BLaER1 (cell line): ENCODE data around the gene RASSF8.

ENCODE experiments used
- H3K27ac ChIP-seq: shearing (Covaris generic); formaldehyde crosslinking; 2 replicates; pipeline ENCODE4 v1.8.1; 2022
- H3K27me3 ChIP-seq: shearing (Covaris generic); formaldehyde crosslinking; 2 replicates; pipeline ENCODE4 v1.8.1; 2022
- H3K36me3 ChIP-seq: shearing (Covaris generic); formaldehyde crosslinking; 2 replicates; pipeline ENCODE4 v1.8.1; 2022
- H3K4me1 ChIP-seq: shearing (Covaris generic); formaldehyde crosslinking; 2 replicates; pipeline ENCODE4 v1.8.1; 2022
- H3K4me2 ChIP-seq: shearing (Covaris generic); formaldehyde crosslinking; 2 replicates; pipeline ENCODE4 v1.8.1; 2022
- H3K4me3 ChIP-seq: shearing (Covaris generic); formaldehyde crosslinking; 2 replicates; pipeline ENCODE4 v1.8.1; 2022
- H3K9ac ChIP-seq: shearing (Covaris generic); formaldehyde crosslinking; 2 replicates; pipeline ENCODE4 v1.8.1; 2022
- H3K9me3 ChIP-seq: shearing (Covaris generic); formaldehyde crosslinking; 2 replicates; pipeline ENCODE4 v1.8.1; 2022
- H4K20me1 ChIP-seq: shearing (Covaris generic); formaldehyde crosslinking; 2 replicates; pipeline ENCODE4 v1.8.1; 2022
- Cebpa-rat ChIP-seq: shearing (Covaris generic); IDR thresholded peaks from 2 replicates; pipeline ENCODE4 v1.8.1; 2022

Gene RASSF8

GRCh38 chr12:26096036-26096435 is 137.6 kb downstream of the RASSF8 start:
- no peaks in the 10 kb centered on the region for H3K27me3 ChIP-seq
- H3K27ac ChIP-seq: no peak overlapping the region
- H3K9me3 ChIP-seq: no peaks in the 10 kb centered on the region
- TF ChIP-seq Cebpa-rat: no peak
- H3K9ac ChIP-seq: no peak overlapping the region
- no peaks in the 10 kb centered on the region for H3K36me3 ChIP-seq
- H3K4me2 ChIP-seq: no peak overlapping the region
- H3K4me3 ChIP-seq: no peak overlapping the region
- H3K4me1 ChIP-seq: 0 out of 2 replicates have a peak, but pooled peaks cover 4% of the 10 kb centered on the region
- no peaks in the 10 kb centered on the region for H4K20me1 ChIP-seq

GRCh38 chr12:26097046-26097878 is 138.8 kb downstream of the RASSF8 start:
- Histone ChIP-seq H4K20me1 (no peaks in the 10 kb centered on the region), H3K27ac (no peak overlapping the region), H3K27me3 (no peaks in the 10 kb centered on the region), H3K4me3 (no peak overlapping the region), H3K4me2 (no peak overlapping the region), H3K9me3 (no peaks in the 10 kb centered on the region), H3K9ac (no peak overlapping the region), H3K36me3 (no peaks in the 10 kb centered on the region), H3K4me1 (0 out of 2 replicates have a peak, but pooled peaks cover 4% of the 10 kb centered on the region)
- no peak for TF ChIP-seq Cebpa-rat

- no peaks in the 10 kb centered on the region for H3K9me3 ChIP-seq
- no peak for TF ChIP-seq Cebpa-rat
- H4K20me1 ChIP-seq: no peaks in the 10 kb centered on the region
- no peak overlapping the region for H3K9ac ChIP-seq
- no peak overlapping the region for H3K4me3 ChIP-seq
- no peak overlapping the region for H3K4me2 ChIP-seq
- H3K27ac ChIP-seq: no peak overlapping the region
- no peaks in the 10 kb centered on the region for H3K27me3 ChIP-seq
- no peaks in the 10 kb centered on the region for H3K4me1 ChIP-seq
- no peaks in the 10 kb centered on the region for H3K36me3 ChIP-seq
These were observed 142.3 kb downstream of the RASSF8 start for GRCh38 chr12:26100666-26101349.

- H3K9ac ChIP-seq: no peak overlapping the region
- no peaks in the 10 kb centered on the region for H3K9me3 ChIP-seq
- H3K27me3 ChIP-seq: no peaks in the 10 kb centered on the region
- H3K4me3 ChIP-seq: no peak overlapping the region
- H3K4me1 ChIP-seq: no peaks in the 10 kb centered on the region
- no peaks in the 10 kb centered on the region for H3K36me3 ChIP-seq
- TF ChIP-seq Cebpa-rat: no peak
- no peak overlapping the region for H3K27ac ChIP-seq
- no peak overlapping the region for H3K4me2 ChIP-seq
- no peaks in the 10 kb centered on the region for H4K20me1 ChIP-seq
These were observed 142.9 kb downstream of the RASSF8 start for GRCh38 chr12:26101350-26101734.

- Histone ChIP-seq H3K9ac (no peak overlapping the region), H3K9me3 (no peaks in the 10 kb centered on the region), H3K4me2 (no peak overlapping the region), H4K20me1 (no peaks in the 10 kb centered on the region), H3K36me3 (no peaks in the 10 kb centered on the region), H3K27me3 (no peaks in the 10 kb centered on the region), H3K27ac (no peak overlapping the region), H3K4me1 (no peaks in the 10 kb centered on the region), H3K4me3 (no peak overlapping the region)
- no peak for TF ChIP-seq Cebpa-rat
These were observed 143.3 kb downstream of the RASSF8 start for GRCh38 chr12:26101763-26102162.

- Histone ChIP-seq H3K4me2 (no peak overlapping the region), H3K36me3 (no peaks in the 10 kb centered on the region), H4K20me1 (no peaks in the 10 kb centered on the region), H3K4me1 (no peaks in the 10 kb centered on the region), H3K27me3 (no peaks in the 10 kb centered on the region), H3K9me3 (no peaks in the 10 kb centered on the region), H3K27ac (no peak overlapping the region), H3K9ac (no peak overlapping the region), H3K4me3 (no peak overlapping the region)
- no peak for TF ChIP-seq Cebpa-rat
These were observed 144.5 kb downstream of the RASSF8 start for GRCh38 chr12:26102953-26103352.

GRCh38 chr12:26106347-26106746 is 147.9 kb downstream of the RASSF8 start:
- no peak overlapping the region for H3K4me2 ChIP-seq
- TF ChIP-seq Cebpa-rat: no peak
- H3K27me3 ChIP-seq: no peaks in the 10 kb centered on the region
- no peak overlapping the region for H3K4me3 ChIP-seq
- no peak overlapping the region for H3K9ac ChIP-seq
- H4K20me1 ChIP-seq: no peaks in the 10 kb centered on the region
- no peak overlapping the region for H3K27ac ChIP-seq
- H3K9me3 ChIP-seq: no peaks in the 10 kb centered on the region
- H3K4me1 ChIP-seq: no peaks in the 10 kb centered on the region
- no peaks in the 10 kb centered on the region for H3K36me3 ChIP-seq

- Histone ChIP-seq H3K27ac (no peak overlapping the region), H3K9ac (no peak overlapping the region), H3K9me3 (no peaks in the 10 kb centered on the region), H3K4me3 (no peak overlapping the region), H3K4me1 (peaks cover 11% of the 10 kb centered on the region), H3K27me3 (peaks cover 14% of the 10 kb centered on the region), H4K20me1 (no peaks in the 10 kb centered on the region), H3K36me3 (no peaks in the 10 kb centered on the region), H3K4me2 (no peak overlapping the region)
- TF ChIP-seq Cebpa-rat: no peak
These were observed 150.4 kb downstream of the RASSF8 start for GRCh38 chr12:26108915-26109314.

GRCh38 chr12:26109343-26109881 is 150.9 kb downstream of the RASSF8 start:
- Histone ChIP-seq H3K27ac (no peak overlapping the region), H4K20me1 (no peaks in the 10 kb centered on the region), H3K27me3 (peaks cover 19% of the 10 kb centered on the region), H3K9me3 (no peaks in the 10 kb centered on the region), H3K4me2 (no peak overlapping the region), H3K4me1 (peaks cover 15% of the 10 kb centered on the region), H3K4me3 (no peak overlapping the region), H3K9ac (no peak overlapping the region), H3K36me3 (no peaks in the 10 kb centered on the region)
- TF ChIP-seq Cebpa-rat: no peak

- H3K27me3 ChIP-seq: peaks cover 37% of the 10 kb centered on the region
- H3K4me3 ChIP-seq: no peak overlapping the region
- H4K20me1 ChIP-seq: no peaks in the 10 kb centered on the region
- no peak overlapping the region for H3K4me2 ChIP-seq
- H3K9ac ChIP-seq: no peak overlapping the region
- H3K27ac ChIP-seq: no peak overlapping the region
- H3K9me3 ChIP-seq: no peaks in the 10 kb centered on the region
- peaks cover 15% of the 10 kb centered on the region for H3K4me1 ChIP-seq
- H3K36me3 ChIP-seq: no peaks in the 10 kb centered on the region
- TF ChIP-seq Cebpa-rat: no peak
These were observed 153.8 kb downstream of the RASSF8 start for GRCh38 chr12:26112232-26112631.
